Measurements from ENCODE around the gene TSHR. TPM values are rescaled to one million over a fixed set of nuclear protein-coding genes. Genes with fewer than 3 reads are reported as not detected.

TSHR gene
- total RNA-seq, 2 donors from 2014 or later: 0.63 TPM; not detected in 1

DNA sequence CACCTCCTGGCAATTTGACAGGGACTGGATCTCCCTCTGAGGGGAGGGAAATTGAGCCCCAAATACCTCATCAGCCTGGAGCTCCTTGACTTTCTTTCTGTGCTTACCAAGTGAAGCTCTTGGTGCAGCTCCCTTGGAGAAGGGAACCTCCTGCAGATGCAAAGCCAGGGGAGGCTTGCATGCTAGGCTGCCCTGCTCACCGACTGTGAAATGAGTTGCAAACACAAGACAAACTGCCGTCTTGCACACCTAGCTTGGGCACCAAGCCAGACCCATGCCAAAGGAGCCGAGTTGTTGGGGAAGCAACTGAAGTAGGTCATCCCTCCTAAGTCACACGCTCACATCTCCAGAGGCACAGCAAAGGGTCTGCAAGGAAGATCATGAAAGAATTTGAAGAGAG, 170.1 kb downstream of the TSHR start:
- H3K4me3 ChIP-seq: no peak overlapping the region
- H3K4me1 ChIP-seq (ENCODE audit: control insufficient read depth in 1 of 2, low read depth in 2 of 2): no peaks in the 10 kb centered on the region
- ATAC-seq (ENCODE audit: insufficient number of reproducible peaks, low FRiP score, low read depth) (no peak), DNase-seq (ENCODE audit: low spot score) (no peak)
- no peaks in the 10 kb centered on the region for H3K36me3 ChIP-seq
- no peaks in the 10 kb centered on the region for H3K27me3 ChIP-seq (replicated peaks; ENCODE audit: insufficient read depth)
- no peak overlapping the region for H3K27ac ChIP-seq
- H3K9me3 ChIP-seq: no peaks in the 10 kb centered on the region
- TF ChIP-seq, protein P1, sequence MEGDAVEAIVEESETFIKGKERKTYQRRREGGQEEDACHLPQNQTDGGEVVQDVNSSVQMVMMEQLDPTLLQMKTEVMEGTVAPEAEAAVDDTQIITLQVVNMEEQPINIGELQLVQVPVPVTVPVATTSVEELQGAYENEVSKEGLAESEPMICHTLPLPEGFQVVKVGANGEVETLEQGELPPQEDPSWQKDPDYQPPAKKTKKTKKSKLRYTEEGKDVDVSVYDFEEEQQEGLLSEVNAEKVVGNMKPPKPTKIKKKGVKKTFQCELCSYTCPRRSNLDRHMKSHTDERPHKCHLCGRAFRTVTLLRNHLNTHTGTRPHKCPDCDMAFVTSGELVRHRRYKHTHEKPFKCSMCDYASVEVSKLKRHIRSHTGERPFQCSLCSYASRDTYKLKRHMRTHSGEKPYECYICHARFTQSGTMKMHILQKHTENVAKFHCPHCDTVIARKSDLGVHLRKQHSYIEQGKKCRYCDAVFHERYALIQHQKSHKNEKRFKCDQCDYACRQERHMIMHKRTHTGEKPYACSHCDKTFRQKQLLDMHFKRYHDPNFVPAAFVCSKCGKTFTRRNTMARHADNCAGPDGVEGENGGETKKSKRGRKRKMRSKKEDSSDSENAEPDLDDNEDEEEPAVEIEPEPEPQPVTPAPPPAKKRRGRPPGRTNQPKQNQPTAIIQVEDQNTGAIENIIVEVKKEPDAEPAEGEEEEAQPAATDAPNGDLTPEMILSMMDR (IDR thresholded peaks at IDR 0.05): no peak

DNA sequence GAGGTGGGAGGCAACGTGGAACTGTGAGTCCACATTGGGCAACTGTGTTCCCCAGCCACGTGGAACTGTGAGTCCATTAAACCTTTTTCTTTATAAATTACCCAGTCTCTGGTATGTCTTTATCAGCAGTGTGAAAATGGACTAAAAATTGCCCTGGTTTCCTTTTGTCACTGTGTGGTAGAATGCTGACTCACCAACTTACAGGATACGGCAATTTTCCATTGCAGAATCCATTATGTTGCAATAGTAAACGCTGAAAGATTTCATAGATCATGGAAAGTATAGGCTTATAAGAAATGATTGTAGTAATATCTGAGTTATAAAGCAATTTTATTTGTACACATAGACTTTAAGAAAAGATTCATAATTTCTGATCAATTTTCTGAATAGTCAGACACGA, 172.4 kb downstream of the TSHR start:
- TF ChIP-seq, protein P1 (IDR thresholded peaks at IDR 0.05): no peak
- ATAC-seq (ENCODE audit: insufficient number of reproducible peaks, low FRiP score, low read depth) (no peak), DNase-seq (ENCODE audit: low spot score) (no peak)
- H3K36me3 ChIP-seq: no peaks in the 10 kb centered on the region
- H3K27me3 ChIP-seq (replicated peaks; ENCODE audit: insufficient read depth): no peaks in the 10 kb centered on the region
- H3K9me3 ChIP-seq: no peaks in the 10 kb centered on the region
- no peaks in the 10 kb centered on the region for H3K4me1 ChIP-seq (ENCODE audit: control insufficient read depth in 1 of 2, low read depth in 2 of 2)
- H3K4me3 ChIP-seq: no peak overlapping the region
- no peak overlapping the region for H3K27ac ChIP-seq

DNA sequence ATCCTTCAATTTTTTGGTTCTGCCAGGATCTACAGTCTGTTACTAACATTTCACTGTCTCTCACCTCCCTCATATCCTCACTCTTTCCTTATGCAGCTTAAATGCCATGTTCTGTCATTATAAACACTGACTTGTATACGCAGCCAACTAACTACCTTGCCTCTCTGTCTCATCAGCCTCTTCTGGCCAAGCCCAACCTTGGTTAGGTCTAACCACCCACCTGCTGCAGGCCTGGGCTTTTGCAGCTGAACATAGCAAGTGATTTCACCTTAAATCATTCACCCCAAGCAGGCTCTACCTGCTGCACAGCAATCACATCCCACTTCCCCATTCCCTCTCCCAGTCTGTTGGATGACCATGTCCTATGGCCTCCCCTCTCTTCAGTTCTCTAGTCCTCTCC, 173.8 kb downstream of the TSHR start:
- H3K4me3 ChIP-seq: no peak overlapping the region
- no peak for DNase-seq (ENCODE audit: low spot score)
- no peak for ATAC-seq (ENCODE audit: insufficient number of reproducible peaks, low FRiP score, low read depth)
- no peak overlapping the region for H3K27ac ChIP-seq
- no peaks in the 10 kb centered on the region for H3K9me3 ChIP-seq
- H3K36me3 ChIP-seq: no peaks in the 10 kb centered on the region
- no peaks in the 10 kb centered on the region for H3K27me3 ChIP-seq (replicated peaks; ENCODE audit: insufficient read depth)
- H3K4me1 ChIP-seq (ENCODE audit: control insufficient read depth in 1 of 2, low read depth in 2 of 2): no peaks in the 10 kb centered on the region
- TF ChIP-seq, protein P1 (IDR thresholded peaks at IDR 0.05): no peak

DNA sequence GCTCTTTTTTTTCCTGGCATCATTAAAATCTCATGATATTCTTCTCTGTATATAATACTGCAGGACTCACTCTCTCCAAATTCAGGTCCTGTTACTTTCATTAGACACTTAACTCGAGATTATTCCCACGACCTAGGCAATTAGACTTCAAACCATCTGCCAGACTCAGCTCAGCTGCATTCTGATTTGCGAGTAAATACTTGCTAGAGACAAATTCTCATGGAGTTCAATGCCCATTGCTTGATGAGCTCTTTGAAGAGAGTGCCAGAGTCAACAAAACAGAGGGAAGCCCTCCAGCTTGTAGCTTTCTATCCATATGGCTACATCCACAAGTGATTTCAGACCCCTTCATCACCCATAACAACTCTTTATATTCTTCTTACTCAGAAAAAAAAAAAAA, 177.0 kb downstream of the TSHR start:
- Histone ChIP-seq H3K4me3 (no peak overlapping the region), H3K4me1 (ENCODE audit: control insufficient read depth in 1 of 2, low read depth in 2 of 2) (no peaks in the 10 kb centered on the region), H3K27me3 (replicated peaks; ENCODE audit: insufficient read depth) (no peaks in the 10 kb centered on the region), H3K27ac (no peak overlapping the region), H3K9me3 (no peaks in the 10 kb centered on the region), H3K36me3 (no peaks in the 10 kb centered on the region)
- ATAC-seq (ENCODE audit: insufficient number of reproducible peaks, low FRiP score, low read depth) (no peak), DNase-seq (ENCODE audit: low spot score) (no peak)
- TF ChIP-seq, protein P1 (IDR thresholded peaks at IDR 0.05): no peak

DNA sequence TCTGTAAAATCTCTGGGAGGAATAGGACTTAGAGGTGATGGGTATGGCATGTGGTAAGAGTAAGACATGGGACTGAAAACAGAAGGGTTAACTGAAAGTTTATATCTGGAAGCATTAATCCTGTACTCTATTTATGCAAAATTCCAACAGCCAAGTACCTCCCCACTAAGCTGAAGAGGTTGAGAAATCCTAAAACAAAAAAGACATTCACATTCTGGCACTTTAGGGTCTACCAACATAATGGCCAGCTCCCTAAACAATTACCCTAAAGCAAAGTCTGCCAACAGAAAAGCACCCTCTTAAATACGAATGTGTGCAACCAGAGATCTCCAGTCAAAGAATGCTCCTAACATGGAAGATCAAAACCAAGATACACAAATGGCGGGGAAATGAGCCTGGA, 178.0 kb downstream of the TSHR start:
- DNase-seq (ENCODE audit: low spot score) (no peak), ATAC-seq (ENCODE audit: insufficient number of reproducible peaks, low FRiP score, low read depth) (no peak)
- H3K4me1 ChIP-seq (ENCODE audit: control insufficient read depth in 1 of 2, low read depth in 2 of 2): no peaks in the 10 kb centered on the region
- no peaks in the 10 kb centered on the region for H3K36me3 ChIP-seq
- no peaks in the 10 kb centered on the region for H3K9me3 ChIP-seq
- no peak overlapping the region for H3K4me3 ChIP-seq
- no peak overlapping the region for H3K27ac ChIP-seq
- TF ChIP-seq, protein P1 (IDR thresholded peaks at IDR 0.05): no peak
- no peaks in the 10 kb centered on the region for H3K27me3 ChIP-seq (replicated peaks; ENCODE audit: insufficient read depth)

All from thoracic aorta (tissue), 2 donors.